ENCODE data around the gene BRI3BP.

GRCh38 chr12:125049093-125049458 lies 55.6 kb downstream of the BRI3BP start:
- TF ChIP-seq, protein P1, sequence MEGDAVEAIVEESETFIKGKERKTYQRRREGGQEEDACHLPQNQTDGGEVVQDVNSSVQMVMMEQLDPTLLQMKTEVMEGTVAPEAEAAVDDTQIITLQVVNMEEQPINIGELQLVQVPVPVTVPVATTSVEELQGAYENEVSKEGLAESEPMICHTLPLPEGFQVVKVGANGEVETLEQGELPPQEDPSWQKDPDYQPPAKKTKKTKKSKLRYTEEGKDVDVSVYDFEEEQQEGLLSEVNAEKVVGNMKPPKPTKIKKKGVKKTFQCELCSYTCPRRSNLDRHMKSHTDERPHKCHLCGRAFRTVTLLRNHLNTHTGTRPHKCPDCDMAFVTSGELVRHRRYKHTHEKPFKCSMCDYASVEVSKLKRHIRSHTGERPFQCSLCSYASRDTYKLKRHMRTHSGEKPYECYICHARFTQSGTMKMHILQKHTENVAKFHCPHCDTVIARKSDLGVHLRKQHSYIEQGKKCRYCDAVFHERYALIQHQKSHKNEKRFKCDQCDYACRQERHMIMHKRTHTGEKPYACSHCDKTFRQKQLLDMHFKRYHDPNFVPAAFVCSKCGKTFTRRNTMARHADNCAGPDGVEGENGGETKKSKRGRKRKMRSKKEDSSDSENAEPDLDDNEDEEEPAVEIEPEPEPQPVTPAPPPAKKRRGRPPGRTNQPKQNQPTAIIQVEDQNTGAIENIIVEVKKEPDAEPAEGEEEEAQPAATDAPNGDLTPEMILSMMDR (conservative IDR thresholded peaks at IDR 0.05): no peak
- no peak for TF ChIP-seq EZH2 (IDR thresholded peaks at IDR 0.05; ENCODE audit: low read depth)
